Upper lobe of right lung (tissue), 1 donor: ENCODE measurements around the gene DROSHA. TPM values are rescaled to one million over a fixed set of nuclear protein-coding genes. Genes with fewer than 3 reads are reported as not detected.

Experiments
- ATAC-seq: fragments of 200-7000 bp; cut with Tn5 transposase; one replicate; pipeline ENCODE4 v1.9.1; 2020; ENCODE audit warnings: mild to moderate bottlenecking, moderate library complexity
- DNase-seq: peaks from one replicate; pipeline ENCODE4 v3.0.0-alpha.2; 2020
- H3K27ac ChIP-seq: fragments of 200-600 bp; one replicate; pipeline ENCODE4 v1.8.0; 2022
- H3K27me3 ChIP-seq: fragments of 200-600 bp; one replicate; pipeline ENCODE4 v1.8.0; 2022; ENCODE audit warnings: mild to moderate bottlenecking
- H3K36me3 ChIP-seq: fragments of 200-600 bp; one replicate; pipeline ENCODE4 v1.8.0; 2022
- H3K4me1 ChIP-seq: fragments of 200-600 bp; one replicate; pipeline ENCODE4 v1.8.0; 2022
- H3K4me3 ChIP-seq: fragments of 200-600 bp; one replicate; pipeline ENCODE4 v1.8.0; 2022; ENCODE audit warnings: mild to moderate bottlenecking
- H3K9me3 ChIP-seq: fragments of 200-600 bp; one replicate; pipeline ENCODE4 v1.8.0; 2022
- CTCF ChIP-seq: fragments of 200-600 bp; IDR thresholded peaks from one replicate; pipeline ENCODE4 v1.8.0; 2022; ENCODE audit warnings: antibody characterized with exemption
- intact Hi-C: fragments of 100-400 bp; cut with DNase I; formaldehyde crosslinking; loops from one replicate; pipeline ENCODE4 v1.11.0; 2022
- total RNA-seq: library from RNA; stranded (reverse); fragmentation: NEBNext Ultra II Directional; extraction: Animal tissue kit (Norgen Biotek cat#: 25700); gene quantifications from one replicate; pipeline ENCODE4 v1.2.1, GENCODE V29; 2021
- donor health status: DM: no; HTN: yes; CAD: no; lungs with severe emphysema.

The DROSHA gene
- total RNA-seq, 1 donor from 2014 or later = 50.9 TPM

DNA sequence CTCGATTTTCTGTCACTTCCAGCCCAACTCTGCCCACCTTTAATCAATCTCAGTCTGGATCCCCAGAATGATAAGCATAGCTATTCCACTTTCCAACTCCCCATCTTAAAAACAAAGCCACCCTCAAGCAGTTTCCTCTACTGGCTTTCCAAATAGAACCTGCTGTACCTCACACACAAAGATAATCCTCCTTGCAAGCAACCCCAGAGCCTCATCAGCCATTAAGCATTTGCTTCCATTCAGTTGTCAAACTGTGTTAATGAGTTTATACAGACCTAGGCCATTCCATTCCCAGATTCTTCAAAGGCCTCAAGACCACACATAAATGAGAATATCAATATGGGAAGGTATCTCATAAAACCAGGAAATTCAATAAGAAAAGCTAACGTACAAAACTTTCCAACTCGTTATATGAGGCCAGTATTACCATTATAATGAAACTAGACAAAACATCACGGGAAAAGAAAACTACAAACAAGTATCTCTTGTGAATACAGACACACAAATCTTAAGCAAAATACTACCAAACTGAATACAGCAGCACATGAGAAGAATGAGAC, 86.8 kb downstream of the DROSHA start:
- Histone ChIP-seq H3K4me3 (no peak overlapping the region), H3K36me3 (peaks cover 50% of the 10 kb centered on the region), H3K4me1 (no peaks in the 10 kb centered on the region), H3K27me3 (no peaks in the 10 kb centered on the region), H3K9me3 (no peaks in the 10 kb centered on the region), H3K27ac (no peak overlapping the region)
- DNase-seq (no peak), ATAC-seq (no peak)
- TF ChIP-seq CTCF = no peak
- intact Hi-C loops = no loop called here

DNA sequence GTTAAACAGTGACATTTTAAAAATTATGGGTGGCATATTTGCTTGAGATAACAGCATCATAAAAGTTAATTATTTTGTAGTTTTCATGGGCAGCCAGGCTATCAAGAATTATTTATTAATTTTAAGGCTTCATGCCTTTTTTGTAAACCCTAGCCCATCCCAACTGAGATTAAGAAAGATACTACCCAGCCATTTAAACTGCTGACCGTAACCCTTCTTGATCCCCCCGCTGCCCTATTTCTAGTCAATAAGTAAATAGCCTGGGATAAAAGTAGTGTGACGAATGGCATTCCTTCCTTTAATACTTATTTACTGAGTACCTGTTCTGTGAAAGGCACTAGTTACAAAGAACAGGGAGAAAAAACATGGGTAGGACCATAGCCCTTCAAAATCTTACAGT, 88.3 kb downstream of the DROSHA start:
- H3K9me3 ChIP-seq = no peaks in the 10 kb centered on the region
- intact Hi-C loops = no loop called here
- H3K27me3 ChIP-seq = no peaks in the 10 kb centered on the region
- no peaks in the 10 kb centered on the region for H3K4me1 ChIP-seq
- ATAC-seq (no peak), DNase-seq (no peak)
- H3K36me3 ChIP-seq = peaks cover 35% of the 10 kb centered on the region
- TF ChIP-seq CTCF = no peak
- H3K4me3 ChIP-seq = no peak overlapping the region
- H3K27ac ChIP-seq = no peak overlapping the region

DNA sequence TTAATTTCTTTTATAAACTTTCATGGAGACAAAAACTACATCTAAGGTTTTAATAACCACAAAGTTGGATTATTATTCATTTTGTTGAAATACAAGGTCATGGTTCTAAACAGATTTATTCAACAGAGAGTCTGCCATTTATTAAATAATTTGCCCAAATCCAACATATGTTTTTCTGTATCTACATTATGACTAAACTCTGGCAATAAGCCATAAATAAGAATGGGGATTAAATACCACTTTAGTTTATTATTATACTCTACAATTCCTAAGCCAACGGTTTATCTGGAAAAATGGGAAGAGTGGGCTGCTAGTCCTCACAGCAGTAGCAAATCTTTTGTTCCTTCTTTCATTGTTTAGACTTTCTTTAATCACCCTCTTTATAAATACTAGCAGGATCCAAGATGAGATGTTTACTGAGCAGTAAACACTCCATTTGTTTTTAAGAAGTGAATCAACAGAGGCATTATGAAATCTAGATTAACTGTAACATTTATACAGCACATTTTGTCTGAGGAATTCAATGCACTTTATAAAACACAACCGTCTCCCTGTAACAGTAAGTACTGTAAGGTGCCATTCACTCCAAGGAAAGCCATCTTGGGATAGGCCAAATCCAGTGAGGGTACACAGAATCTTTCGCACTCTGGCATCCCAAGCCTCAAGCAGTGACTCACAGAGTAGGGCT, 89.7 kb downstream of the DROSHA start:
- intact Hi-C loops = no loop called here
- H3K4me3 ChIP-seq = no peak overlapping the region
- no peak for ATAC-seq

DNA sequence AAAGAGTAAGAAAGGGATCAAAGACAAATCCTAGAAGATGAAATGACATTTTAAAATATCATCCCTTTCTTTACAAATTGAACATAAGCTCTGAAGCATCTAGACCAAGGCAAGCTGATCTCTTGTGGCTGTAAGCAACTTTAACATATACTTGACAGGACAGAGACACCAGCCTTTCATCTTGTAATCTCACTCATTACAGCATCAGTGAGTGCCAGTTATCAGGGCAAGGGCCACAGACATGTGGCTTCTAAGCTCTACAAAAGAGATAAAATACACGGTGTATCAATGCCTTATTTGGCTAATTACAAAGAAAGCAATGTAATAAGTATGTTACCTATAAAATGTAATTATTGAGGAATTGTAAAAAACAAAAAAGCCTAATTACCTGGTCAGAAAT, 95.0 kb downstream of the DROSHA start:
- no peak for TF ChIP-seq CTCF
- Histone ChIP-seq H3K27ac (no peak overlapping the region), H3K9me3 (no peaks in the 10 kb centered on the region), H3K27me3 (no peaks in the 10 kb centered on the region), H3K36me3 (peaks cover 43% of the 10 kb centered on the region), H3K4me3 (no peak overlapping the region), H3K4me1 (no peaks in the 10 kb centered on the region)
- DNase-seq = no peak
- no peak for ATAC-seq
- intact Hi-C loops = no loop called here

More for the DNA sequence above, 89.7 kb downstream of the DROSHA start:
- no peak for DNase-seq
- Histone ChIP-seq H3K27ac (no peak overlapping the region), H3K36me3 (peaks cover 21% of the 10 kb centered on the region), H3K4me1 (no peaks in the 10 kb centered on the region), H3K9me3 (no peaks in the 10 kb centered on the region), H3K27me3 (no peaks in the 10 kb centered on the region)
- TF ChIP-seq CTCF = no peak

GRCh38 chr5:31435730-31436129, 96.2 kb downstream of the DROSHA start:
- H3K36me3 ChIP-seq = peaks cover 49% of the 10 kb centered on the region
- H3K27ac ChIP-seq = no peak overlapping the region
- H3K4me3 ChIP-seq = no peak overlapping the region
- intact Hi-C loops = no loop called here
- no peaks in the 10 kb centered on the region for H3K4me1 ChIP-seq
- no peaks in the 10 kb centered on the region for H3K9me3 ChIP-seq
- DNase-seq = no peak
- no peak for ATAC-seq
- H3K27me3 ChIP-seq = no peaks in the 10 kb centered on the region
- no peak for TF ChIP-seq CTCF

DNA sequence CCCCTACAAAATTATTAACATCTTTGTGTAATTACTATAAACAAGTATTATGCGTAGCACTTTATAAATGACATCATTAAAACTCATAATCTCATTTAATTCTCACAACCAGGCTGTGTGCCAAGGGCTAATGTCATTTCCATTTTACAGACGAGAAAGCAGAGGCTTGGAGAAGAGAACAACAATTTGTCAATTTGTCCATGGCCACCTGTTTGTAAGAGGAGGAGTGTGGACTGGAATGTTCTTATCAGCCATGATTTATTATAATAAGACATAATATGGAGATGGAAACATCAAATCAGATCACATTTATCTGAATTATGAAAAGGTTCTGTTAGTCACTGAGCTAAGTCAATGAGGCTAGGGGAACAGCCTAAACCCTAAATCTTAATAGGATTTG, 97.0 kb downstream of the DROSHA start:
- H3K36me3 ChIP-seq = peaks cover 52% of the 10 kb centered on the region
- no peak for TF ChIP-seq CTCF
- no peaks in the 10 kb centered on the region for H3K9me3 ChIP-seq
- H3K27me3 ChIP-seq = no peaks in the 10 kb centered on the region
- no peak for ATAC-seq
- no peak overlapping the region for H3K4me3 ChIP-seq
- intact Hi-C loops = no loop called here
- DNase-seq = no peak
- H3K4me1 ChIP-seq = no peaks in the 10 kb centered on the region
- no peak overlapping the region for H3K27ac ChIP-seq
